ENCODE data around the gene ASB1.

Gene ASB1

DNA sequence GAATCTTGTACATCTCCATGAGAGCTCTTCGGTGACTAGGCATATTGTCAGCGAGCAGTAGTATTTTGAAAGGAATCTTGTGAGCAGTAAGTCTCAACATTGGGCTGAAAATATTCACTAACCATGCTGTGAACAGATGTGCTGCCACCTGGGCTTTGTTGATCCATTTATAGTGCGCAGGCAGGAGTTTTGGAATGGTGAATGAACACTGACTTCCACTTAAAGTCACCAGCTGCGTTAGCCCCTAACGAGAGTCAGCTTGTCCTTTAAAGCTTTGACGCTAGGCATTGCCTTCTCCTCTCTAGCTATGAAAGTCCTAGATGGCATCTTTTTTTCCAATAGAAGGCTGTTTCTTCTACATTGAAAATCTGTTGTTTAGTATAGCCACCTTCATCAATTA, 4.1 kb downstream of the ASB1 start:
- TF ChIP-seq, protein P1, sequence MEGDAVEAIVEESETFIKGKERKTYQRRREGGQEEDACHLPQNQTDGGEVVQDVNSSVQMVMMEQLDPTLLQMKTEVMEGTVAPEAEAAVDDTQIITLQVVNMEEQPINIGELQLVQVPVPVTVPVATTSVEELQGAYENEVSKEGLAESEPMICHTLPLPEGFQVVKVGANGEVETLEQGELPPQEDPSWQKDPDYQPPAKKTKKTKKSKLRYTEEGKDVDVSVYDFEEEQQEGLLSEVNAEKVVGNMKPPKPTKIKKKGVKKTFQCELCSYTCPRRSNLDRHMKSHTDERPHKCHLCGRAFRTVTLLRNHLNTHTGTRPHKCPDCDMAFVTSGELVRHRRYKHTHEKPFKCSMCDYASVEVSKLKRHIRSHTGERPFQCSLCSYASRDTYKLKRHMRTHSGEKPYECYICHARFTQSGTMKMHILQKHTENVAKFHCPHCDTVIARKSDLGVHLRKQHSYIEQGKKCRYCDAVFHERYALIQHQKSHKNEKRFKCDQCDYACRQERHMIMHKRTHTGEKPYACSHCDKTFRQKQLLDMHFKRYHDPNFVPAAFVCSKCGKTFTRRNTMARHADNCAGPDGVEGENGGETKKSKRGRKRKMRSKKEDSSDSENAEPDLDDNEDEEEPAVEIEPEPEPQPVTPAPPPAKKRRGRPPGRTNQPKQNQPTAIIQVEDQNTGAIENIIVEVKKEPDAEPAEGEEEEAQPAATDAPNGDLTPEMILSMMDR (IDR thresholded peaks at IDR 0.05; ENCODE audit: low read length, missing control alignments) = no peak

DNA sequence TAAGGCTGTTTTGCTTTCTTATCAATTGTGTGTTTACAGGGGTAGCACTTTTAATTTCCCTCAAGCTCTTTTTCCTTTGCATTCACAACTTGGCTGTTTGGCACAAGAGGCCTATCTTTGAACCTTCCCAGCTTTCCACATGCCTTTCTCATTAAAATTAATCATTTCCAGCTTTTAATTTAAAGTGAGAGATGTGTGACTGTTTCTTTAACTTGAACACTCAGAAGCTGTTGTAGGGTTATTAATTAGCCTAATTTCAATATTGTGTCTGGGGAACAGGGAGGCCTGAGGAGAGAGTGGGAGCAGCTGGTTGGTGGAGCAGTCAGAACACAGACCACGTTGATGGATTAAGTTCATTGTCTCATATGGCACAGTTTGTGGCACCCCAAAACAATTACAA, 4.7 kb downstream of the ASB1 start:
- TF ChIP-seq, protein P1 (IDR thresholded peaks at IDR 0.05; ENCODE audit: low read length, missing control alignments) = no peak
- no peak for DNase-seq (ENCODE audit: low read depth)
- H3K4me3 ChIP-seq (replicated peaks; ENCODE audit: low read depth, low read length) = no peak overlapping the region

More for the DNA sequence above, 4.1 kb downstream of the ASB1 start:
- no peak overlapping the region for H3K4me3 ChIP-seq (replicated peaks; ENCODE audit: low read depth, low read length)
- no peak for DNase-seq (ENCODE audit: low read depth)

DNA sequence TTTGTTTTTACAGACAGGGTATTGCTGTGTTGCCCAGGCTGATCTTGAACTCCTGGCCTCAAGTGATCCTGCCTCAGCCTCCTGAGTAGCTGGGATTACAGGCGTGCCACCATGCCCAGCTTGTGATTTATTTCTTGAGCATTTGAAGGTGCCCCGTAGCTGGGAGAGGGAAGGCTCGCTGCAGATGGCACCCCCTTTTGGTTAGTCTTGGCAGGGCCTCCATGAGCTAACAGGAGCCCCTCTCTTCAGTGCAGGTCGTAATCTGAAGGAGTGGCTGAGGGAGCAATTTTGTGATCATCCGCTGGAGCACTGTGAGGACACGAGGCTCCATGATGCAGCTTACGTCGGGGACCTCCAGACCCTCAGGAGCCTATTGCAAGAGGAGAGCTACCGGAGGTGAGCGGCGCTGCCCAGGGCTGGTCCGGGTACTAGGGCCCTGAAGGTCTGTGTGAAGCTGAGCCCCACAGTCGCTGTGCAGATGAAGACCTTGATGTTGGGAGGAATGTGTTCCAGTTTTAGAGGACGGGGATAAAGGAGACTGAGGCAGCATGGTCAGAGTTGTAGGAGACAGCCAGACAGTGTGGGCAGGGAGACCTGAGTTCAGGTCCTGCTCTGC, 6.7 kb downstream of the ASB1 start:
- TF ChIP-seq, protein P1 (IDR thresholded peaks at IDR 0.05; ENCODE audit: low read length, missing control alignments) = no peak

DNA sequence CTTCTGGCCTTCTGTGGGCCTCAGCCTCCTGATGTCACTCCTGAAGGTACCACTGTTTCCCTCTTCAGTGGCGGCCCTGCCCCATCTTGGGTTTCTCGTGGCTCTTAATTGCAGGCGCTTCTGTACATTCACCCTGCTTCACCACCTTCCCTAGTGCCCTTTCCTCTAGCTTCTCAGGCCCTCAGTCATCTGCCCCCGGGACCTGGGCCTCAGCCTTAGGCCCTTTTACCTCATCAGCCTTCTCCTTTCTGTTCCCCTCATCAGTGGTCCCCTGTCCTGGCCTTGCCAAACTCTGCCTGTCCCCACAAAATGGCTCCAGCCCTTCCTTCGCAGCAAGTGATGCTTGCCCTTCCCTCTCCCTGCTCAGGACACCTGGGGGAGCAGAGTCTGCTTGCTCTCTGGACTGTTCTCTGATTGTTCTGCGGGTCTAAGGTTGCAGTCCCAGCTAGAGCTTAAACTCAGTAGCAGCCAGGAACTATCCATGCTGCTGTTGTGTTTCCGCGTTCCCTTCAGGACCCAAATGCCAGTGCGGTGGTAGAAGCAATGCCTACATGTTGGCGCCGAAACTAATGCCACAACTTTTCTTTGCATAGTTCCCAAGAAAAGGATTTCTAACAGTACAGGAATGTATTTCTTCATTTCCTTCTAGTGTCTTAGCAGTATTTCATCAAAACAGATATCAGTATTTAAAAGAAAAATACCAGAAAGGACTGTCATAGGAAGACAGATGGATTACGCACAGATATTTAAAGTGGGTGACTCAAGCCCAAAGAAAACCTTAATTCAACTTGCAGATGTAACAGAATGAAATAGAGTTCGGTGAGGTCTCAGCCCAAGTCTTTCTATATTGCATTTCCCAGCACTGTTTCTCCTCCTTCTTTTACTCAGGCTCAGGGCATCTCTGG, 7.5 kb downstream of the ASB1 start:
- H3K4me3 ChIP-seq (replicated peaks; ENCODE audit: low read depth, low read length) = no peak overlapping the region
- DNase-seq (ENCODE audit: low read depth) = peak; percentile 94
- TF ChIP-seq, protein P1 (IDR thresholded peaks at IDR 0.05; ENCODE audit: low read length, missing control alignments) = no peak

More for the DNA sequence above, 6.7 kb downstream of the ASB1 start:
- no peak overlapping the region for H3K4me3 ChIP-seq (replicated peaks; ENCODE audit: low read depth, low read length)
- DNase-seq (ENCODE audit: low read depth) = no peak

DNA sequence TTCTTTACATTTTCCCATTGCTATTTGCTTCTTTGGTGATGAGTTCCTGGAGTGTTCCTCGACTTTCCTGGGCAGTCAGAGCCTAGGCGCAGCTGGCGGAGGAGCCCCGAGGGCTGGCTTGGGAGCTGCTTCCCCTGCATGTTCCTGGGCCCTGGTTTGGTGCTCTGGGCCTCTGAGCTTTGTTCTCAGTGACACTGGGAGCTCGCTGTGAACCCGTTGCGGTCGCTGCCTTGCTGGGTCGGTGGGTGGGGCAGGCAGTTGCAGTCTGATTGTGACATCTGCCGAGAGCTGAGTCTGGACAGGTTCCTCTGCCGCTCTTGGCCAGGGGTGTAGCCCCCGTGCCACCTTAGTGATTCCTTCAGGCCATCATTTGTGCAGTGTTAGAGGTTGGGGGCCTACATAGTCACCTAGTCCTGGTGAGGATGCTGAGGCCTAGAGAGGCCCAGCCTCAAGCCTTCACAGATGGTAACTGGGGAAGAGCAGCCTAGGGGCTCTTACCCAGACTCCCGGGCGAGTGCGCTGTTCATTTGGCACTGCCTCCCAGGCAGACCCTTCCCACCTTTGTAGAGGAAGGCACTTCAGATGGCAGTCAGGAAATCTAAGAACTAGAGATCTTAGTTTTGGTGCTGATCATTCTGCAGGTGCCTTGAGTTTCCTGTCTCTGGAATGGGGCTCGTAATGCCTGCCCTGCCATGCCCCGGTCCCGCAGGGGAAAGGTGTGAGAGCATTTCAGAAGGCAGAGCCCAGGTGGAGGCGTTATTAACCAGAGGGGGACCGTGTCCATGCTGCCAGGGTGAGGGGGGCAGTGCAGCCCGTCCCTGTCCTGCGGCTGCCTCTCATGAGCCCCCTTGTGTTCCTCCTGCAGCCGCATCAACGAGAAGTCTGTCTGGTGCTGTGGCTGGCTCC, 8.4 kb downstream of the ASB1 start:
- TF ChIP-seq, protein P1 (IDR thresholded peaks at IDR 0.05; ENCODE audit: low read length, missing control alignments) = no peak
- H3K4me3 ChIP-seq (replicated peaks; ENCODE audit: low read depth, low read length) = no peak overlapping the region
- DNase-seq (ENCODE audit: low read depth) = no peak

DNA sequence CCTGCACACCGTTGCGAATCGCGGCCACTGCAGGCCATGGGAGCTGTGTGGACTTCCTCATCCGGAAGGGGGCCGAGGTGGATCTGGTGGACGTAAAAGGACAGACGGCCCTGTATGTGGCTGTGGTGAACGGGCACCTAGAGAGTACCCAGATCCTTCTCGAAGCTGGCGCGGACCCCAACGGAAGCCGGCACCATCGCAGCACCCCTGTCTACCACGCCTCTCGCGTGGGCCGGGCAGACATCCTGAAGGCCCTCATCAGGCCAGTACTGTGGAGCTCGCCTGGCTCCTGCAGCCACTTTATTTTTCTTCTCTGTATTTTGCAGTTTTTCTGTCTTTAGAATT, 9.0 kb downstream of the ASB1 start:
- H3K4me3 ChIP-seq (replicated peaks; ENCODE audit: low read depth, low read length) = no peak overlapping the region
- no peak for DNase-seq (ENCODE audit: low read depth)
- TF ChIP-seq, protein P1 (IDR thresholded peaks at IDR 0.05; ENCODE audit: low read length, missing control alignments) = no peak
